Esophagus muscularis mucosa (tissue), 4 donors: Measurements from ENCODE around the gene PRLR. TPM values are rescaled to one million over a fixed set of nuclear protein-coding genes. Genes with fewer than 3 reads are reported as not detected.
A peak's percentile ranks its signal among the peaks of the same experiment; 100 is the strongest.

ENCODE experiments used
- DNase-seq: peaks from one replicate; pipeline ENCODE4 v3.0.0-alpha.2; 2017; ENCODE audit errors: extremely low spot score
- H3K27ac ChIP-seq, 4 donors: fragments of 200-600 bp; sonication (generic); replicated peaks in 1 of 4; 1 replicate in 3 of 4; 2 replicates in 1 of 4; pipeline ENCODE4 v1.5.1; 2016 to 2019; ENCODE audit warnings: mild to moderate bottlenecking in 1 of 4
- H3K27me3 ChIP-seq, 4 donors: fragments of 200-600 bp; sonication (generic); one replicate each; pipeline versions ENCODE4 v1.5.1 to v1.6.0; 2016 to 2019
- H3K36me3 ChIP-seq, 4 donors: fragments of 200-600 bp; sonication (generic); one replicate each; pipeline ENCODE4 v1.5.1; 2016 to 2019
- H3K4me1 ChIP-seq, 4 donors: fragments of 200-600 bp; sonication (generic); one replicate each; pipeline ENCODE4 v1.5.1; 2016 to 2019
- H3K4me3 ChIP-seq, 4 donors: fragments of 200-600 bp; sonication (generic); 1 replicate in 2 of 4; 2 replicates in 2 of 4; pipeline ENCODE4 v1.5.1; 2016 to 2019; ENCODE audit warnings: mild to moderate bottlenecking in 4 of 4, moderate library complexity in 1 of 4
- H3K9me3 ChIP-seq, 4 donors: fragments of 200-600 bp; sonication (generic); 1 replicate in 3 of 4; 2 replicates in 1 of 4; pipeline ENCODE4 v1.5.1; 2016 to 2019
- CTCF ChIP-seq, 3 experiments: fragments of 200-600 bp in 2 of 3; fragments of 450-650 bp in 1 of 3; sonication (generic) in 2 of 3; IDR thresholded peaks; one replicate each; pipeline ENCODE4 v1.5.1; 2017 to 2019; ENCODE audit warnings: antibody characterized with exemption in 3 of 3, mild to moderate bottlenecking in 2 of 3, moderate library complexity in 1 of 3
- EP300 ChIP-seq: sonication (generic); formaldehyde crosslinking; IDR thresholded peaks from one replicate; pipeline ENCODE4 v1.6.1; 2017; ENCODE audit warnings: antibody characterized with exemption
- POLR2A ChIP-seq: fragments of 450-650 bp; IDR thresholded peaks from one replicate; pipeline ENCODE4 v1.6.1; 2017; ENCODE audit warnings: antibody characterized with exemption, moderate library complexity, mild to moderate bottlenecking, low read depth
- POLR2AphosphoS5 ChIP-seq, 2 donors: sonication (generic); formaldehyde crosslinking; IDR thresholded peaks; one replicate each; pipeline ENCODE4 v1.6.1; 2017; ENCODE audit warnings: antibody characterized with exemption in 2 of 2
- WGBS: methylation state at CpG from one replicate; pipeline ENCODE4 v1.1.5; 2018; 5-methylcytosine and 5-hydroxymethylcytosine counted together
- intact Hi-C: fragments of 100-400 bp; cut with DNase I; formaldehyde crosslinking; loops from one replicate; pipeline ENCODE4 v1.15.1; 2023
- total RNA-seq, 4 donors: library from RNA; depleted of rRNA; stranded (reverse); fragments of >200 nt; gene quantifications; one replicate each; pipeline versions ENCODE4 v1.1.0 to v1.2.1, GENCODE V29; 2016

PRLR gene
- total RNA-seq, 4 donors from 2014 or later: 0.66 to 1.7 (median 0.79) TPM

- intact Hi-C loops: no loop called here
- no peaks in the 10 kb centered on the region for H3K36me3 ChIP-seq
- H3K27ac ChIP-seq: no peak overlapping the region
- no peak overlapping the region for H3K4me3 ChIP-seq
- no peaks in the 10 kb centered on the region for H3K27me3 ChIP-seq
- 48% methylated on average over 2 of the region's 2 CpGs for WGBS
- no peak for TF ChIP-seq POLR2A
- TF ChIP-seq EP300: no peak
- no peak for TF ChIP-seq CTCF (IDR thresholded peaks at IDR 0.05)
- no peak for TF ChIP-seq POLR2AphosphoS5 (IDR thresholded peaks at IDR 0.05)
- peaks cover 0 to 25% (median 13%) of the 10 kb centered on the region in 4 donors for H3K4me1 ChIP-seq
- no peaks in the 10 kb centered on the region for H3K9me3 ChIP-seq
- DNase-seq: no peak
These were observed 173.6 kb downstream of the PRLR start for GRCh38 chr5:35056686-35057085.

DNA sequence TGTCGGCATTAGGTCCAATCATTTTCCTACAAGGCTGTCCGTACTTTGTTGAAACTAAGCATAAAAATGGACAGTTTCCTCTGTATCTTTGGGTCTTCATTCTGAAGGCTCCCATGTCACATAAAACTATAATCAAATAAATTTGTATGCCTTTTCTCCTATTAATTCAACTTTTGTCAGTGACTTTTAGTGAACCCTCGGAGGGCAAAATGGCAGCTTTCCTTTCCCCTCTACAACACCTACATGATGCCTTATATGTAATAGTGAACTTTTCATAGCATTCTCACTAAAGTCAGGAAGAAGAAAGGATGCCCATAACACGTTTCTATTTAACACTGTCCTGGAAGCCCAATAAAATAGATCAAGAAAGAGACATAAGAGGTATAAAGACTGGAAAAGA is 177.4 kb downstream of the PRLR start:
- Histone ChIP-seq H3K9me3 (no peaks in the 10 kb centered on the region), H3K27me3 (no peaks in the 10 kb centered on the region), H3K36me3 (no peaks in the 10 kb centered on the region), H3K4me3 (no peak overlapping the region), H3K27ac (no peak overlapping the region), H3K4me1 (peaks cover 0 to 8% (median 3%) of the 10 kb centered on the region in 4 donors)
- WGBS: 84% methylated on average over 4 of the region's 4 CpGs
- intact Hi-C loops: no loop called here
- DNase-seq: no peak
- TF ChIP-seq POLR2AphosphoS5 (IDR thresholded peaks at IDR 0.05): no peak
- no peak for TF ChIP-seq POLR2A
- no peak for TF ChIP-seq EP300
- no peak for TF ChIP-seq CTCF (IDR thresholded peaks at IDR 0.05)

GRCh38 chr5:35050541-35051126 is 179.7 kb downstream of the PRLR start:
- Histone ChIP-seq H3K4me1 (no peaks in the 10 kb centered on the region), H3K9me3 (no peaks in the 10 kb centered on the region), H3K36me3 (no peaks in the 10 kb centered on the region), H3K4me3 (no peak overlapping the region), H3K27me3 (no peaks in the 10 kb centered on the region), H3K27ac (no peak overlapping the region)
- WGBS: 62% methylated on average over 3 of the region's 3 CpGs
- TF ChIP-seq CTCF (IDR thresholded peaks at IDR 0.05): no peak
- TF ChIP-seq POLR2A: no peak
- no peak for TF ChIP-seq POLR2AphosphoS5 (IDR thresholded peaks at IDR 0.05)
- TF ChIP-seq EP300: no peak
- DNase-seq: no peak
- intact Hi-C loops: no loop called here

DNA sequence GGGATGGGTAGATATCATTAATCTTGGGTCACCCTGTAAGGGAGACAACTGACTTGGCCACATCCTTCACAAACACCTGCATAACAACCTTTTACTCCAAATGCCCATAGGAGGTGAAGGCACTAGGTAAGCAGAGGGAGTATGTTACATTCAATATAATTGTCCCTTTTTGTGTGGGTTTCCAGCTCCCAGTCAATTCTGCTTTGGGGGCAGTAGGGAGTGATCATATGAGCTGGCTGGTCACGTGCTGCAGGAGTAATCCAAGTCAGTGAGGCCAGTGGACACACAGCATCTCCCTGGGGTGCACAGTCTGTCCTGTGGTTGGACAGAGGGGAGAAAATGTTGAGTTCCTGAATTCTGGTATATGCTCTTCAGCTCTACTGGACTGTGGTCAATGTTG is 181.4 kb downstream of the PRLR start:
- 100% methylated on average over 1 of the region's 1 CpG for WGBS
- no peak overlapping the region for H3K27ac ChIP-seq
- DNase-seq: peak; percentile 70
- no peak overlapping the region for H3K4me3 ChIP-seq
- no peaks in the 10 kb centered on the region for H3K27me3 ChIP-seq
- H3K9me3 ChIP-seq: no peaks in the 10 kb centered on the region
- TF ChIP-seq EP300 (no peak), POLR2A (no peak), POLR2AphosphoS5 (IDR thresholded peaks at IDR 0.05) (no peak), CTCF (IDR thresholded peaks at IDR 0.05) (no peak)
- intact Hi-C loops: no loop called here
- no peaks in the 10 kb centered on the region for H3K36me3 ChIP-seq
- no peaks in the 10 kb centered on the region for H3K4me1 ChIP-seq

DNA sequence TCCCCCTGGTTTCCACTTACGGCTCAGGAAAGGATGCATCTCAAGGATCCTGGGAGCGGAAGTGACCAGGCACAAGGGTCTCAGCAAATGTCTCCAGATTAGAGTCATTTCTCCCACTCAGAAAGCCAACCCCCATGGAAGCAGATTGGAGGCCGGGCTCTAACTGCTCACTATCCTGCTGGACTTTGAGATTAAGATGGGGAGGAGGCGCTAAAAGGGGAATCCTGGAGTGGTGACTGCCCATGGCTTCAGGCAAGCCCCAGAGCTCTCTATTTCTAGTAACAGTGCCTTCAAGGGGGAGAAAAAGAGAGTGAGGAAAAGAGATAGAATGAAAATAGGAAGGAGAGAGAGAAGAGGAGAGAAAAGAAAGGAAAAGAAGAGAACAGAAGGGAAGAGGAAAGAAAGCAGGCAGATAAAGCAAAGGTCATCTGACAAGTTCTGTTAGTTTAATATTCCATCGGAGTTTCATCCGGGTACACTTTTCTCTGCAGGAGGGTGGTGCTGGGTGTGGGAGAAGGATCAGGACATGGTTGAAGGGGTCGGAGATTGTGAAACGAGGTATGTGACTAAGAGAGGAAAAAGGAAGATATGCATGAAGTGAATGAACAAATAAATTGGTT is 182.4 kb downstream of the PRLR start, which contains the start of gene AGXT2:
AGXT2 (minus strand) TSS at position 165 of the 620 bp plus-strand sequence; CDS start at position 108, 57 bp downstream.
- 89% methylated on average over 8 of the region's 8 CpGs for WGBS
- H3K27ac ChIP-seq: no peak within 1 kb of the TSS
- no peak within 1 kb of the TSS for H3K4me3 ChIP-seq
- H3K27me3 ChIP-seq: no peaks in the 10 kb centered on the region
- TF ChIP-seq EP300: no peak
- TF ChIP-seq POLR2AphosphoS5 (IDR thresholded peaks at IDR 0.05): no peak
- no peak for TF ChIP-seq CTCF (IDR thresholded peaks at IDR 0.05)
- TF ChIP-seq POLR2A: no peak
- H3K36me3 ChIP-seq: no peaks in the 10 kb centered on the region
- H3K9me3 ChIP-seq: no peaks in the 10 kb centered on the region
- no peak for DNase-seq
- intact Hi-C loops: no loop called here
- H3K4me1 ChIP-seq: no peaks in the 10 kb centered on the region
